CD4-positive, alpha-beta memory T cell (primary cell): ENCODE measurements around the gene CHAF1A. TPM values are rescaled to one million over a fixed set of nuclear protein-coding genes. Genes with fewer than 3 reads are reported as not detected.

Experiments
- CTCF ChIA-PET: fragments of 350-600 bp; sonication (Branson Sonifier 250); formaldehyde crosslinking; loops from one replicate; lab custom pipeline; 2021; ENCODE audit warnings: inconsistent platforms; ENCODE audit not compliant: partially characterized antibody; lab: Charles Lee
- POLR2A ChIA-PET: fragments of 350-600 bp; sonication (Branson Sonifier 250); formaldehyde crosslinking; loops from one replicate; lab custom pipeline; 2021; ENCODE audit not compliant: partially characterized antibody; lab: Charles Lee
- DNase-seq, 5 donors: peaks; one replicate each; pipeline versions ENCODE4 v3.0.0 to v3.0.0-alpha.2; 2020 to 2022; ENCODE audit warnings: mixed read lengths in 1 of 5
- H3K27ac ChIP-seq: one replicate; pipeline ENCODE4 v1.7.0; 2013; ENCODE audit warnings: low read depth, low read length
- H3K27me3 ChIP-seq: 2 replicates; pipeline ENCODE4 v1.7.0; 2013; ENCODE audit warnings: mild to moderate bottlenecking, low read length, moderate library complexity; ENCODE audit not compliant: insufficient read depth
- H3K36me3 ChIP-seq: 2 replicates; pipeline ENCODE4 v1.7.0; 2013; ENCODE audit warnings: mild to moderate bottlenecking, low read length, moderate library complexity; ENCODE audit not compliant: insufficient read depth
- H3K4me1 ChIP-seq: 2 replicates; pipeline ENCODE4 v1.7.0; 2013; ENCODE audit warnings: mild to moderate bottlenecking, low read length, moderate library complexity; ENCODE audit not compliant: insufficient read depth
- H3K4me3 ChIP-seq, 2 donors: one replicate each; pipeline ENCODE4 v1.7.0; 2013; ENCODE audit warnings: low read length in 2 of 2, mild to moderate bottlenecking in 1 of 2
- H3K9me3 ChIP-seq, 2 donors: one replicate each; pipeline ENCODE4 v1.7.0; 2013; ENCODE audit warnings: low read length in 2 of 2, control low read depth in 1 of 2; ENCODE audit not compliant: control insufficient read depth in 1 of 2
- H3K27ac Mint-ChIP-seq, 7 donors: one replicate each; pipeline ENCODE4 v1.8.0; 2020 to 2021; ENCODE audit warnings: mixed read lengths in 7 of 7, mild to moderate bottlenecking in 6 of 7, inconsistent platforms in 3 of 7, moderate library complexity in 3 of 7
- H3K27me3 Mint-ChIP-seq, 2 donors: one replicate each; pipeline ENCODE4 v1.8.0; 2020 to 2021; ENCODE audit warnings: mixed read lengths in 2 of 2
- H3K36me3 Mint-ChIP-seq, 2 donors: one replicate each; pipeline ENCODE4 v1.8.0; 2020 to 2021; ENCODE audit warnings: mixed read lengths in 2 of 2, inconsistent platforms in 1 of 2, mild to moderate bottlenecking in 1 of 2
- H3K4me1 Mint-ChIP-seq, 4 donors: one replicate each; pipeline ENCODE4 v1.8.0; 2020 to 2021; ENCODE audit warnings: mixed read lengths in 4 of 4, mild to moderate bottlenecking in 1 of 4
- H3K4me3 Mint-ChIP-seq, 8 donors: one replicate each; pipeline ENCODE4 v1.8.0; 2020 to 2021; ENCODE audit warnings: mixed read lengths in 8 of 8, mild to moderate bottlenecking in 7 of 8, moderate library complexity in 6 of 8, inconsistent platforms in 3 of 8
- H3K9me3 Mint-ChIP-seq, 8 donors: one replicate each; pipeline ENCODE4 v1.8.0; 2020 to 2021; ENCODE audit warnings: mixed read lengths in 8 of 8, mild to moderate bottlenecking in 5 of 8, inconsistent platforms in 3 of 8, moderate library complexity in 1 of 8
- intact Hi-C: fragments of 100-400 bp; cut with micrococcal nuclease; formaldehyde crosslinking; loops from one replicate; pipeline ENCODE4 v1.15.1; 2023
- polyA plus RNA-seq, 2 donors: library from polyadenylated mRNA; unstranded; fragments of 300-500 nt; fragmentation: Illumina TruSeq; gene quantifications; one replicate each; pipeline ENCODE4 v1.2.3, GENCODE V29; 2021
- total RNA-seq, 2 experiments: library from RNA; stranded (reverse); gene quantifications; one replicate each; pipeline ENCODE4 v1.2.3, GENCODE V29; 2021

The CHAF1A gene
- total and polyA plus RNA-seq, 4 experiments from 2014 or later = 2.8 to 18.1 (median 9.2) TPM

GRCh38 chr19:4452230-4452990 is 50.0 kb downstream of the CHAF1A start:
- Histone ChIP-seq H3K9me3 (no peaks in the 10 kb centered on the region), H3K4me3 (no peak overlapping the region), H3K4me1 (peaks cover 16% of the 10 kb centered on the region), H3K36me3 (peaks cover 50% of the 10 kb centered on the region), H3K27me3 (no peaks in the 10 kb centered on the region), H3K27ac (no peak overlapping the region)
- ChIA-PET POLR2A (interaction anchor here (1.8 kb wide), 1 partner anchor 19 kb away, joined by 5 read pairs; the partner anchor contains the start of gene HDGFL2), CTCF (no interaction called here)
- intact Hi-C loops = no loop called here
- H3K36me3 Mint-ChIP-seq = peaks cover 11 to 37% of the 10 kb centered on the region in 2 donors
- DNase-seq = no peak
- H3K9me3 Mint-ChIP-seq = no peaks in the 10 kb centered on the region
- H3K4me3 Mint-ChIP-seq = no peak overlapping the region
- peaks cover 9 to 21% (median 12%) of the 10 kb centered on the region in 4 donors for H3K4me1 Mint-ChIP-seq
- no peaks in the 10 kb centered on the region for H3K27me3 Mint-ChIP-seq
- no peak overlapping the region for H3K27ac Mint-ChIP-seq

- Mint-ChIP-seq H3K27me3 (peaks cover 0 to 2% of the 10 kb centered on the region in 2 donors), H3K4me1 (peaks cover 13 to 26% (median 17%) of the 10 kb centered on the region in 4 donors), H3K4me3 (no peak overlapping the region), H3K36me3 (peaks cover 11 to 35% of the 10 kb centered on the region in 2 donors), H3K9me3 (no peaks in the 10 kb centered on the region), H3K27ac (no peak overlapping the region)
- intact Hi-C loops = no loop called here
- H3K27ac ChIP-seq = no peak overlapping the region
- POLR2A ChIA-PET = interaction anchor here (1.8 kb wide), 1 partner anchor 18 kb away, joined by 5 read pairs; the partner anchor contains the start of gene HDGFL2
- peaks cover 16% of the 10 kb centered on the region for H3K4me1 ChIP-seq
- CTCF ChIA-PET = no interaction called here
- no peaks in the 10 kb centered on the region for H3K27me3 ChIP-seq
- H3K9me3 ChIP-seq = no peaks in the 10 kb centered on the region
- DNase-seq = no peak
- peaks cover 39% of the 10 kb centered on the region for H3K36me3 ChIP-seq
- H3K4me3 ChIP-seq = no peak overlapping the region
These were observed 51.1 kb downstream of the CHAF1A start for GRCh38 chr19:4453232-4454179.

GRCh38 chr19:4454747-4455718 is 52.6 kb downstream of the CHAF1A start:
- Histone ChIP-seq H3K36me3 (peaks cover 25% of the 10 kb centered on the region), H3K4me1 (peaks cover 16% of the 10 kb centered on the region), H3K9me3 (no peaks in the 10 kb centered on the region), H3K27ac (peak overlapping the region; percentile 62), H3K27me3 (no peaks in the 10 kb centered on the region), H3K4me3 (no peak overlapping the region)
- POLR2A ChIA-PET = interaction anchor here (1.3 to 4.0 kb wide), 2 partner anchors 13 to 17 kb away, joined by 3 to 50 read pairs; partner anchors contain the start of gene HDGFL2
- intact Hi-C loops = no loop called here
- H3K4me3 Mint-ChIP-seq = peak overlapping the region in 6 of 8 donors; percentile 21 to 61 (median 27)
- peaks cover 7 to 26% of the 10 kb centered on the region in 2 donors for H3K36me3 Mint-ChIP-seq
- peaks cover 11 to 26% (median 17%) of the 10 kb centered on the region in 4 donors for H3K4me1 Mint-ChIP-seq
- H3K27ac Mint-ChIP-seq = peak overlapping the region in 3 of 7 donors; percentile 53 to 91 (median 82)
- H3K27me3 Mint-ChIP-seq = peaks cover 0 to 2% of the 10 kb centered on the region in 2 donors
- no peaks in the 10 kb centered on the region for H3K9me3 Mint-ChIP-seq
- CTCF ChIA-PET = no interaction called here
- DNase-seq = no peak

GRCh38 chr19:4455719-4456475 is 53.5 kb downstream of the CHAF1A start:
- DNase-seq = no peak
- Histone ChIP-seq H3K27me3 (no peaks in the 10 kb centered on the region), H3K9me3 (no peaks in the 10 kb centered on the region), H3K4me3 (no peak overlapping the region), H3K4me1 (peaks cover 16% of the 10 kb centered on the region), H3K36me3 (peaks cover 25% of the 10 kb centered on the region), H3K27ac (peak overlapping the region; percentile 62)
- intact Hi-C loops = no loop called here
- Mint-ChIP-seq H3K4me1 (peaks cover 11 to 26% (median 17%) of the 10 kb centered on the region in 4 donors), H3K27me3 (peaks cover 0 to 2% of the 10 kb centered on the region in 2 donors), H3K4me3 (peak overlapping the region; percentile 83 to 94 (median 90)), H3K9me3 (no peaks in the 10 kb centered on the region), H3K27ac (peak overlapping the region in 6 of 7 donors; percentile 91 to 97 (median 96)), H3K36me3 (peaks cover under 1 to 20% of the 10 kb centered on the region in 2 donors)
- ChIA-PET POLR2A (interaction anchor here (1.0 to 4.0 kb wide), 4 partner anchors 12 to 209 kb away, joined by 3 to 50 read pairs (median 7); partner anchors contain the start of genes HDGFL2 and YJU2), CTCF (no interaction called here)

DNA sequence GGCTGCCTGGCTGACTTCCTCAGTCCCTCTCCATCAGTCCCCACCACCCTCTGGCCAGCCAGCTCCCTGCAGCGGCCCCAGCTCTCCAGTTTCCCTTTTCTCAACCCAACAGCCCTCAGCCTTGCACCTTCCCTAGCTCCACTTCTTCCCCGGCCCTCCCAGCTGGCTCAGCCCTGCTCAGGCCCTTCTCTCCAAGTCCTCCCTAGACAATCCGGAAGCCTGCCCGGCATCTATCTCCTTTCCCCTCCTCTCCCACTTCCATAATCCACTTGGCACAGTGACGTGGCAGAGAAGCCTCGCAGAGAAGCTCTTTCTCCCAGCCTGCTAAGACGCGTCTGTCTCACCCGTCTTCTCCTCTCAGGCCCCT is 54.0 kb downstream of the CHAF1A start:
- intact Hi-C loops = no loop called here
- no peak for DNase-seq
- Mint-ChIP-seq H3K4me1 (peaks cover 11 to 26% (median 17%) of the 10 kb centered on the region in 4 donors), H3K9me3 (no peaks in the 10 kb centered on the region), H3K36me3 (peaks cover 0 to 14% of the 10 kb centered on the region in 2 donors), H3K27me3 (peaks cover 0 to 2% of the 10 kb centered on the region in 2 donors), H3K27ac (peak overlapping the region; percentile 86 to 97 (median 95)), H3K4me3 (peak overlapping the region; percentile 83 to 94 (median 90))
- no peaks in the 10 kb centered on the region for H3K9me3 ChIP-seq
- H3K36me3 ChIP-seq = peaks cover 21% of the 10 kb centered on the region
- POLR2A ChIA-PET = interaction anchor here (1.0 to 4.0 kb wide), 3 partner anchors 13 to 210 kb away, joined by 4 to 50 read pairs (median 10); partner anchors contain the start of genes HDGFL2 and YJU2
- peaks cover 16% of the 10 kb centered on the region for H3K4me1 ChIP-seq
- H3K4me3 ChIP-seq = peak overlapping the region; percentile 42 to 44
- CTCF ChIA-PET = interaction anchor here (1.2 kb wide), 1 partner anchor 15 kb away, joined by 3 read pairs; the partner anchor contains the start of gene HDGFL2
- no peaks in the 10 kb centered on the region for H3K27me3 ChIP-seq
- peak overlapping the region; percentile 62 for H3K27ac ChIP-seq
